ENCODE results near the gene FBXO36.
"Not testable (repeated sequence)": the region's sequence is repeated elsewhere in the genome, so short reads cannot be mapped to it uniquely, and the experiment has no call there.

The FBXO36 gene

DNA sequence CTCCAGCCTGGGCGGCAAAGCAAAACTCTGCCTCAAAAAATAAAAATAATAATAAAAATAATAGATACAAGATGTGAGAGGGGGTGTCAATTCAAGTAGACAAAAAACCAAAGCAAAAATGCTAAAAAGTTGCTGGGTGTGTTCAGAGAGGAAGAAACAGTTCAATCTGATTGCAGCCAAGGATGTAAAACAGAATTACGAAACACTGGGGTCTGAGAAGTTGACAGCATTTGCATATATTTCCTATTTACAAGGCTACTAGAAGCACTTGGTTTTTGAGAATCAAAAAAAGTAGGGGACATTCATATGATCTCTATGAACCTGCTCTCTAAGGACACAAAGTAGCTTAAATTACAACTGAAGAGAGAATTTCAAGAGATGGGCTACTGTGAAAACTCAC lies 8.1 kb upstream of the FBXO36 start:
- no peak for DNase-seq

DNA sequence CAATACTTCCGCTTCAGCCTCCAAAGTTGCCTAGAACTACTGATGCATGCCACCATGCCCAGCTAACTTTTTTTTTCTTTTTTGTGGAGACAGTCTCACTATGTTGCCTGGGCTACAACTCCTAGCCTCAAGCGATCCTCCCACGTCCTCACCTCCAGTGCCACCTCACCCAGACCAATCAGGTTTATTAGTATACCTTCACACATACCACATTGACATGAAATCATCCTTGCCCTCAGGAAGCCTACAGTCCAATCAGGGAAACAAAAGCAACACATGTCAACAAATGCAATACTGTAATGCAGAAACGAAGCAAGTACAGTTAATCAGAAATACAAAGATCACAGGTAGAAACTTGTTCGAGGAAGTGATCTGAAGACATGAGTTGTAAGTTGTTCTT lies 4.5 kb upstream of the FBXO36 start:
- no peak for DNase-seq

DNA sequence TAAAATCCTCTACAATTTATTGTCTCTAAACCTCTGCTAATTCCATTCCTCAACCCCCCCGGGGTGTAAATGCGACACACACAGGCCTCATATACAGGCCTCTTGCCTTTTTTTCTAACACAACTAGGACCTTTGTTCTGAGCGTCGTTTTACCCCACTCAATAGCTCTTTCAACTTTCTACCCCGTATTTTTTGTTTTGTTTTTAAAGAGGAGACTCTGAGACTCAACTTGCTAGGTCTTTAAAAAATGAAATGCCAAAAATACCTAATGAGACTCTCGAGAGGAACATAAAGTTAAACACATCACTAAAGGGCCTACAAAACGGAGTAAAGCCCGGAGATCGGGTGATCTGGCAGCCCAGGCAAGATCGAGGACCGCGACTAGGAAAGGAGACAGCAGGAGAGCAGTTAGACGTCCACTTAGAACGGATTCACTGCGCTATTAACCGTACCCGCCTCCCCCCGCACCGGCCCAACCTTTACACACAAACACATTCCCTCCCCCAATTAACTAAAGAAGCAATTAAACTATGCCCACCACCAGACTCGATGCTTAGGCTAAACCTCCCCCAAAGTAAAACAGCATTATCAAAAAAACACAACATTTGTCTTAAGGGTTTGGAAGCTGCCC lies 2.2 kb upstream of the FBXO36 start:
- DNase-seq: no peak

DNA sequence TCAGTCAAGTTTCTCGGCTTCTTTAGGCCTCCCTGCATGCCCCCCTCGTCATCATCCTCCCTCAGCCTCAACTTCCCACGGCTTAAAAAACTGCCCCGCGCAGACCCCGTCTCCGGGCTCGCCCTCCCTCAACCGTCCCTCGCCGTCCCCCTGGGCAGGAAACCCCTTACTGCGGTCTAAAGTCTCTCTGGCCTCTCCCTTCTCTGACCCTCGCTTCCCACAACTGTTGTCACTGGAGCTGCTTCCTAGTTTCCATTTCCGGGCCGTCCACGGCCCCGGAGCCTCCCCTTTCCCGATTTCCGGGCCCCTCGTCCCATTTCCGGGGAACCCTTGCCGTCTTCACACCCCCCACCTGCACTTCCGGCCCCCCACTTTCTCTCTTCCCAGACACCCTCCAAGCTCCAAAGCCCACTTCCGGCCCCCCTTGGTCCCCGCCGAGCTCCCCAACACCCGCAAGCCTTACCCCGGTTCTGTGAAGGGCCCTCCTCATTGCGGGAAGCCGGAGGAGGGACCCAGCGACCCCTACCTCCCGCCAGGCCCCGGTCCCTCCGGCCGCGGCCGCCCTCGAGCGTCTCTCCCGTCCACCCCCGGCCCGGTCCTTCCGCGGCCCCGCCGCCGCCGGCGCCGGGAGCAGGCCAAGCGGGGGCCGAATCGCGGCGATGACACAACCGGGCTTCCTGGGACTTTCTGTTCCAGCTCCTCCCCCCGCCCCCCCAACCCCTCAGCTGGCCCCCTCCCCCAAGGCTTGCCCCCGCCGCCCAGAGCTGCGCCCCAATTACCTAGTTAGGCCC lies 1.0 kb upstream of the FBXO36 start:
- DNase-seq: peak; percentile 49

DNA sequence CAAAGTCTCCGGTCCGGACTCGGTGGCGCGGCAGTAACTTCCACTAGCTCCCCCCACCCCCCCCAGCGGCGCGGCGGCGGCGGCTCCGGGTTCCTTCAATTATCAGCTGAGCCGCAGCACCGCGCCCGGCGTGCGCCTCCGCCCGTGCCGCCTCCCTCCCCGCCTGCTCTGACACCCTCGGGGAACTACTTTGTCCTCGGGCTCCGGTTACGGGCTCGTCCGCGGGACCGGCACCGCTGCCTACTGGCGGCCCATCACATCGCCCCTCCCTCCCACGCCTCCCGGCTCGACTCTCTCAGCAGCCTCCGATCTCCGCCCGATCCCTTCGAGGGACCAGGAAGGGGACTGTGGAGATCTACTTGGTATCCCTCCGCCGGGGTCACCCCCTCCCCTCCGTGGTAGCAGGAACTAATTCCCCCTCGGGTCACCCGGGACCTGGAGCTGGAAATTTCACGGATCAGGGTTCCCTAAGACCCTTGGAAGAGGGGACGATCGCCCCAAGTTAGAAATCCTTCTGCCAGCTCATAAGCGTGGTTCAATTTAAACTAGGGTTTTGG lies 333 bp upstream of the FBXO36 start, which contains the start of gene TRIP12:
Gene TRIP12, minus strand, starts transcription at position 118 of the 557 bp plus-strand sequence. CDS start 41,930 bp downstream, outside the sequence.
- DNase-seq: peak; percentile 77

DNA sequence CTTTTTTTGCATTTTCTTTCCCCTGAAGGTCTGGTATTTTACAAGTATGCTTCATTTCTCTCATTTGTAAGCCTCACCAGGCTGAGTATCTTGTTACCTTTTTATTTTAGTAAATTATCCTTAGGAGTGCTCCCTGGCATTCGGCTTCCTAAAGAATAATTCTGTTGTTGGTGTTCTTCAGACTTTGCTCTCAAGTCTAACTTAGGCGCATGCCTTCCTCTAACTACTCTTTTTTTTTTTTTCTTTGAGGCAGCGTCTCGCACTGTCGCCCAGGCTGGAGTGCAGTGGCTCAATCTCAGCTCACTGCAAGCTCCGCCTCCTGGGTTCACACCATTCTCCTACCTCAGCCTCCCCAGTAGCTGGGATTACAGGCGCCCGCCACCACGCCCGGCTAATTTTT lies 2.2 kb downstream of the FBXO36 start:
- not testable (repeated sequence) for DNase-seq

DNA sequence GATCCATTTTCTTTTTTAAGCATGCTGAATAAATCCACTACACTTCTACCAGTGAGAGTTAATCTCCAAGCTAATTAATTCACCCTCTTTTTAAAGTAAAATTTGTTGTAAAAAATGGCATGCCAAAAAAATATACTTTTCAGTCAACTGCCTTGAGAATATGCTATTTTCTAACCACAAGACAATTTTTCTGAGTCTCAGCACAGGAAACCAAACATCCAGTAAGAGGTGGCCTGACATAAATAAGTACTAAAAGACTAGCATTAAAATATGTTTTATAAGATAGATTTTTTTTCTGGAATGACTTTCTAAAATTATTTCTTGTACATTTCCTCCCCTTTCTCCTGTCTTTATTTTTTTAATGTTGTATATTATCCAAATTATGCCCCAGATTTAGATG lies 2.9 kb downstream of the FBXO36 start:
- DNase-seq: no peak

DNA sequence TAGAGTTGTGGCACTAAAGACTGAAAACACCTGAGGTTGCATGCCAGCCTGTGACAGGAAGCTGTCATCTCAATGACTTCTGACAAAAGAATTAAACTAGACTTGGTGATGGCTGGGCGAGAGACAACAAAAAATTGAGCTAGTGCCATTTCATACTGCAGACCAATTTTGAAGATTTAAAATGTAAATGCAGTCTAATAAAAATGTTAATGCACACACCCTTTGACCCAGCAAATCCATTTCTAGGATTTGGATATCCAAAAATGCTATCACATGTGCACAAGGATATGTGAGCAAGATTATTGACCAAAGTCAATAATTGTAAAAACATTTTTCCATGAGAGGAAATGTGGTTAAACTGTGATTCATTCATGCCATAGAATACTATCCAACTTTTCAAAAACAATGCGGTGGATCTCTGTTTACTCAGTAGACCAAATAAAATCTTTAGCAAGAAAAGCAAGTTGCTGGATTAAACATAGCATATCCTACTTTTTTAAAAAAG lies 5.6 kb downstream of the FBXO36 start:
- DNase-seq: no peak

DNA sequence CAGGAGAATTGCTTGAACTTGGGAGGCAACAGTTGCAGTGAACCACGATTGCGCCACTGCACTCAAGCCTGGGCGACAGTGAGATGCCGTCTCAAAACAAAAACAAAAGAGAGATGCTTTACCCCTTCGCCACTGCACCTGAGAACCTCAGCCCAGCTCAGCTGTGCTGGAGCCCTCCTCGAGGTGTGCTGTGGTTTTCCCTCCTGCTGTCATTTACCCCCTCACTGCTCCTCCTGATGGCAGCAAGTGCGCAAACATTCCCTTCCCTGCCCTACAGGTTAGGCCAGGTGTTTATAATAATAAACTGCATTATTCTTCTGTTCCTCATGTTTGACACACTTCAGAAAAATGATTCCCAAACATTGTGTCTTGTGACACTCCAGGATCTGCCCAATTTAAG lies 8.4 kb downstream of the FBXO36 start:
- DNase-seq: no peak

DNA sequence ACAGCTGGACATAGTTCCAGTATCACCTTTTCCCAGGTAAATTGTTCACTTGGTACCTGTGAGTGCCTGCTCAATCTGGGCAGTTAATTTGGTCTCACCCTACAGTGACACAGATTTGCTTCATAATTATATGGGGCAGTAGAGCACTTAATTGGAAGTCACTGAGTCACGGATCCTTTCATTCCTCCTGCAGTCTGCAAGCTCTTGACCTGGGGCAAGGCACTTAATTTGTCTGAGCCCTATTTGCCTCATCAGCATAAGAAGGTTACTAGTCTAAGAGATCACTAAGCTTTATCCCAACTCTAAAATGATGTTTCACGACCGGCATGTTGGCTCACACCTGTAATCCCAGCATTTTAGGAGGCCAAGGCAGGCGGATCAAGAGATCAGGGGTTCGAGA lies 8.9 kb downstream of the FBXO36 start:
- no peak for DNase-seq

DNA sequence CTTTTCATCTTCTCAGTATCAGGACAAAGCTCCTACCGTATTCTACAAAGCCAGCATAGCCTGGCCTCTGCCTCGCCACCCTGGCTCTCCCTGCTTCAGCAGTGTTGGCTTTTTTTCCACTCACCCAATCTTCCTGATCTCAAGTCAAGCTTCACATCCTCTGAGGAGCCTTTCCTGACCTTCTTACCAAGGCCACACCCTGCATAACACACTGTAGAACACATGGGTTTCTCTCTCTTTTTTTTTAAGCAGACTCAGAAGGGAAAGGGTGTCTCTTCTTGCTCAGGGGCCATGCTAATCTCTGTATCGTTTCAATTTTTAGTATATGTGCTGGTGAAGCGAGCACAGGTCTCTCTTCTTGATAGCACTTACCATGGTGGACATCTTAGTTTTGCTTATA lies 15.2 kb downstream of the FBXO36 start:
- no peak for DNase-seq

DNA sequence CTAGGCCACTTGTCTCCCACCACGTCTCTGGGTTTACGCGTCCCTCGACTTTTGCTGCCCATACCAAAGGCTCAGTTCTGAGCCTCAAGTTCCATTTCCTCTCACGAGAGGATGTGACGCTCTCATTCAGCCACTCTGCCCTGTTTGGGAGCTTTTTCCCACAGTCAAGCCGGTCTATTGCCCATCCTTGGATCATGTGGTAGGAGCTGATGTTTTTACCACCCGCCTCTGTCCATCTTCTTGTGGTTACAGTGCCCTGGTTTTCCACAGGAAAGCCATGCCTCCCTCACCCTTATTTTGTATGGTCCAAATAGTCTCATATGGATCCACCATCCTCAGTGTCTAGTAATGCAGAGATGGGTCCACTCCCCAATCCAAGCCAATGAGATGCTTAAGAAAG lies 20.4 kb downstream of the FBXO36 start:
- no peak for DNase-seq

DNA sequence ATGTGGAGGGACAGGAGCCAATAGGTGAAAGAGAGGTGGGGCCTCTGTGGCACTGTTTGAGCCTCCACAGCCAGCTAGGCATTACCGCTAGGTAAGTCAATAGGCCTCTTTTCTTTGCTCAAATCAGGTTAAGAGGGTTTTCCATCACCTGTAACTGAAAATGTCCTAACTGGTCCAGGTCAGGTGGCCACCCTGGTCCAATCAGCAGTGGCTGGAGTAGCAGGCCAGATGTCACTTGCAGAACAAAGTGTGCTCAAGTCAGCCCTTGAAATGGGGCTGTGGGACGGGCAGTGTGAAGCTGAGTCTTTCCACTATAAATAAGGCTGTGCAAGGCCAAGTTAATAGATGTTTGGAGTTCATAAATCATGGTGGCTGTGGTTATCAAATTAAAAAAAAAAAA lies 20.9 kb downstream of the FBXO36 start:
- DNase-seq: no peak

DNA sequence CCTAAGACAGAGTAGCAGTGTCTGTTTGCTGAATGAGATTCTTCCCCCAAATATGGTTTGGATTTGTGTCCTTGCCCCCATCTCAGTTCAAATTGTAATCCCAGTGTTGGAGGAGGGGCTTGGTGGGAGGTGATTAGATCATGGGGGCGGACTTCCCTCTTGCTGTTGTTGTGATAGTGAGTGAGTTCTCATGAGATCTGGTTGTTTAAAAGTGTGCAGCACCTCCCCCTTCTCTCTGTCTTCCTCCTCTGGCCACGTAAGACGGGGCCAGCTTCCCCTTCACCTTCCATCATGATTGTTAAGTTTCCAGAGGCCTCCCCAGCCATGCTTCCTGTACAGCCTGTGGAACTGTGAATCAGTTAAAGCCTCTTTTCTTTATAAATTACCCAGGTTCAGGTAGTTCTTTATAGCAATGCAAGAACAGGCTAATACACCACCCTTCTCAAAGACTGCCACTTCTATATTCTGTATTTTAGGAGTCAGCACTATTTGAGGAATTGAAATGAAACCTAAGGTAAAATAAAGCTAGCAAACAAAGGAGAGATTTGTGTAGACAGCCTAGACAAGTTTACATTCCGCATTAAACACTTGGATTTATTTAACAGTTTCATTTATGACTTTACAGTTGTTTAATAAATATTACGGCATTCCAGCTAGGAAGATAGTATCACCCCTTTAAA lies 21.6 kb downstream of the FBXO36 start:
- no peak for DNase-seq

DNA sequence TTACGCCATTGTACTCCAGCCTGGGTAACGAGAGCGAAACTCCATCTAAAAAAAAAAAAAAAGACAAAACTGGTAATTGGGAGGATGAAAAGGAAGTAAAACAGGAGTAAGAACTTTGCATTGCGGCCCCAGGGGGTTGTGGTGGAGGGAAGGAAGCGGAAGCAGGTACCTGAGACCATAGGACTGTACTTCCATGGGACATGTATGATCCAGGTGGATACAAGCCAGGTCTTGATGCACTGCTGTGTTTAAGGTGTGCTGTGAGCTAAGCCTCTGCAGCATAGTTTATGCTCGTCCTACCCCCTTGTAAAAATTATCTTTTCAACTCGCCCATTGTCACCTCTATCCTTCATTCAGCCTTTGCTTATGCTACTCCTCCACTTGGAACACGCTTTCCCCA lies 23.7 kb downstream of the FBXO36 start:
- no peak for DNase-seq

DNA sequence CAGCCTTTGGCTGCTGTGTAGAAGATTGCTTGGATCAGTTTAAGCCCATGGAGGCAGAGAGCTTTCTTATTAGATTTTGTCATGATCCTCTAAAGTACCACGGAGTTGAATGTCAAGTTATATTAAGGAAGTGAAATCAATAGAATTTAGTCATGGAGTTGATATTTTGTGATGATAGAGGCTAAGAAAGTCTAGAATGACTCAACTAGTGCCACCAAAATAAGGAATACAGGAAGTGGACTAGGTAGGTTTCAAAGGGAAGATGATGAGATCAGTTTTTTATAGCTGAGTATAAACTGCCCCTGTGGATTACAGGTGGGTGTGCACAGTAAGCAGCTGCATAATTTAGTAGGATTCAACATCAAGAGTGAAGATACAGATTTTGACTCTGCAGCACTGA lies 25.2 kb downstream of the FBXO36 start:
- DNase-seq: no peak

DNA sequence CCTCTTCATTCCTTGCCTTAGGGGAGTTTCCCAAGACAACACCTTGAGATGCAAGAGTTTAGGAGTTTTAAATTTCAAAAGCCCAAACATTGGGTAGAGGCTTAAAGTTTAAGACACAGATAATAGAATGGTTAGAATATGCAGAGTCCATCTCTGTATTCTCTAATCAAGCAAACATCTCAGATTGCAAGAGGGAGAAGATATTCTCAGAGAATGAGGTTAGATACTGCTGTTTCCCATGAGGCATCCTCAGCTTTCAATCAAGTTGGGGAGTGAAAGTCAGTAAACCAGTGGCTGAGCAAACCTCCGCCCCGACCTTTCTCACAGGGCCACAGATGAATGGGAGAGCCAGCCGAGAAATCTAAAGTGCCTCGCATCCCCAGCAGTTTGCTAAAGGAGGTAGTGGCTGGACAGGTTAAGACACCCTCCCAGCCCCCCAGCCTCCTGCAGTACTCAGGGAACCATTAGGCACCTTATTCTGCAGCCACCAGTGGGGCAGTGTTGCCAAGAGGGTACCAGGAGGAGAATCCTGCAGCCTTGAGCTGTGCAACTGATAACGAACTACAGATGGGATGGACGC lies 30.0 kb downstream of the FBXO36 start:
- no peak for DNase-seq

DNA sequence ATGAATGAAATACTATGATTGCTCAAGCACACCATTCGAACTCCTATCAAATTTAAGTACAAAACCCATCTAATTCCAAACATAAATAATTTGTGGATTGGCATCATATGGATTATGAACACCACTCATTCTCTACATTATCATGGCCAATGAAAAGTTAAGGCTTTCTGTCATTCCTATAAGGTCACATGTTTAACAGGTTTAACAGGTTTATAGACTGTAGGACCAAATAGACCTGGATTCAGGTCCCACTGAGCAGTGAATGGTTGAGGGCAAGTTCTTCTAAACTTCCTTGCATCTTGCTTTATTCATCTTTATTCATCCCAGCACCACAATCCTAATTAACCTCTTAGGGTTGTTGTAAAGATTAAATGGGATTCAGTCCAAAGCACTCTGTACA lies 33.4 kb downstream of the FBXO36 start:
- DNase-seq: no peak

DNA sequence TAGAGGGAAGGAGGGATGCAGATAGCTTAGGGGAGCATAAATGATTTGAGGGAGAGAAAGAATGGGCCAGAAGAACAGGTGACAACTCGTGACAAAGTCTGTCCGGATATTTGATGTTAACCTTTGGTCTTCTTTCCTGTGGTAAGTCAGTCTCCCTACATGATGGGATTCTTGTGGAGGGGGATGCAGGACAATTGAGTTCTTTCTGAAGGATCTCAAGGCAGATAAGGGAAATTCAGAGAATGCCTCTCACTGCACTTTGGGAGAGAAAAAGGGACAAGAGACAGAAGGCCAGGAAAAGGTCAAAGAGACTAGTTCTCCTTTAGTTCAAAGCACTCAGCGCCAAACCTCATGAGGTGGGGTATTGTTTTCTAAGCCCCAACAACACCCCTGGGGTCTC lies 34.2 kb downstream of the FBXO36 start:
- no peak for DNase-seq

DNA sequence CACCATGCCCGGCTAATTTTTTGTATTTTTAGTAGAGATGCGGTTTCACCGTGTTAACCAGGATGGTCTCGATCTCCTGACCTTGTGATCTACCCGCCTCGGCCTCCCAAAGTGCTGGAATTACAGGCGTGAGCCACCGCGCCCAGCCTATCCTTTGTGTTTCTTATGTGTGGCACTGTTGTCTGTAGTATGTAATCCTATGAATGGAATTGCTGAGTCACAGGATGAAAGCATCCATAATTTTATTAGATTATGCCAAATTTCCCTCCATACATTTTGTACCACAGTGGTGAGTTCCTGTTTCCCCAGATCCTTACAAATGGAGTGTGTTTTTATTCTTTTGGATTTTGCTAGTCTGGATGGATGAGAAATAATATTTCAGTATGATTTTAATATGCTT lies 41.3 kb downstream of the FBXO36 start:
- DNase-seq: not testable (repeated sequence)

DNA sequence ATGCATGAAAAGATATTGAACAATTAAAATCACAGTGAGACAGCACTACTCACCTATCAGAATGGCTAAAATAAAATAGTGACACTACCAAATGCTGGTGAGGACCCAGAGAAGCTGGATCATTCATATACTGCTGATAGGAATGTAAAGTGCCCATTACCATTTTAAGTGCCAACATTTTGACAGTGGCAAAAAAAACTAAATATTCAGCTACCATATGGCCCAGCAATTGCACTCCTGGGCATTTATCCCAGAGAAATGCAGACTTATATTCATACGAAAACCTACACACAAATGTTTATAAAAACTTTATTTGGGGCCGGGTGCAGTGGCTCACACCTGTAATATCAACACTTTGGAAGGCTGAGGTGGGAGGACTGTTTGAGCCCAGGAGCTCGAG lies 47.6 kb downstream of the FBXO36 start:
- DNase-seq: no peak

DNA sequence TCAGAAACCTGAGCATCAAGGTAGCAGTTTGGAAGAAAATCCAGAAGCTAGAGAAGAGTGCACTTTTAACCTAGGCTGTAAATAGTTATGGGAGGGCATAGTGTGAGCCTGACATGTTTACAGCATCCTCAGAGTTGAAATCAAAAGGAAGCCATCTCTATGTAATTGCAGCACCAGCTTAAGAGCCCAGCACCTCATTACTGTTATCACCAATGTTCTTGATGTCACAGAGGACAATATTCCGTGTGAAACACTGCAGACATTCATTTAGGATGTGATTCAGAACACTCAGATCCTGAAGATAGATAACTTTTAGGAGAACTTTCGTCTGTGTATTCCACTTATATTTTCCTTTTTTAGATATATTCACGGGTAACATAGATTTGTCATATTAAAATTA lies 48.1 kb downstream of the FBXO36 start:
- no peak for DNase-seq

DNA sequence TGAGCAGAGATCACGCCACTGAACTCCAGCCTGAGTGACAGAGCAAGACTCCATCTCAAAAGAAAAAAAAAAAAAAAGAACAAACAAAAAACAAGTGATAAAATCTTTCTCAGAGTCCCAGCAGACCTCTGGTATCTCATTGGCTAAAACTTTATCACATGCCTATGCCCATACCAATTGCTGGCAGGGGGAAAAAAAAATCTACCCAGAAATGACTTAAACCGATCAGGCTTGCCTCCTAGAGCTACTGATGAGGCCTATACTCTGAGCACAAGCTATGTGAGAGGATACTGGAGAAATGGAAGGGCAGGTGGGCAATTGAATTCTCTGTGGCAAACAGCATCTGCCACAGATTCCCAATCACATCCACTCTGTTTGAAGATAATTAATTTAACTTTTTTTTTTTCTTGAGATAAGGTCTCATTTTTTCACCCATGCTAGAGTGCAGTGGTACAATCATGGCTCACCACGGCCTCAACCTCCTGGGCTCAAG lies 49.0 kb downstream of the FBXO36 start:
- DNase-seq: no peak

Data from activated T-cell treated with anti-CD3 and anti-CD28 coated beads for 4 hours (primary cell).